Effector memory CD4-positive, alpha-beta T cell (primary cell): ENCODE measurements around the gene LMNA.
"Not testable (repeated sequence)": the region's sequence is repeated elsewhere in the genome, so short reads cannot be mapped to it uniquely, and the experiment has no call there.

Source experiments
- DNase-seq, 3 donors: peaks; one replicate each; pipeline ENCODE4 v3.0.0-alpha.2; 2020
- H3K27ac ChIP-seq: 2 replicates; pipeline ENCODE4 v1.7.0; 2013; ENCODE audit warnings: mild to moderate bottlenecking, low read length, moderate library complexity; ENCODE audit not compliant: insufficient read depth, poor library complexity, severe bottlenecking
- H3K27me3 ChIP-seq: replicated peaks from 2 replicates; pipeline ENCODE4 v1.7.0; 2013; ENCODE audit warnings: mild to moderate bottlenecking, low read length; ENCODE audit not compliant: insufficient read depth, control insufficient read depth, poor library complexity, severe bottlenecking
- H3K36me3 ChIP-seq: 2 replicates; pipeline ENCODE4 v1.7.0; 2013; ENCODE audit warnings: mild to moderate bottlenecking, low read length, moderate library complexity; ENCODE audit not compliant: control insufficient read depth, insufficient read depth
- H3K4me1 ChIP-seq: 2 replicates; pipeline ENCODE4 v1.7.0; 2013; ENCODE audit warnings: low read length, mild to moderate bottlenecking; ENCODE audit not compliant: control insufficient read depth, insufficient read depth, poor library complexity, severe bottlenecking
- H3K4me3 ChIP-seq: 2 replicates; pipeline ENCODE4 v1.7.0; 2013; ENCODE audit warnings: low read length, low read depth, mild to moderate bottlenecking; ENCODE audit not compliant: insufficient read depth, poor library complexity, severe bottlenecking
- H3K9me3 ChIP-seq: 2 replicates; pipeline ENCODE4 v1.7.0; 2013; ENCODE audit warnings: mild to moderate bottlenecking, low read length, moderate library complexity; ENCODE audit not compliant: control insufficient read depth
- total RNA-seq, 3 donors: gene quantifications; one replicate each; lab custom pipeline; 2026; lab: John Stamatoyannopoulos, UW

LMNA gene
- 1,398 to 2,255 (median 1,411) reads per million in 3 donors for total RNA-seq

DNA sequence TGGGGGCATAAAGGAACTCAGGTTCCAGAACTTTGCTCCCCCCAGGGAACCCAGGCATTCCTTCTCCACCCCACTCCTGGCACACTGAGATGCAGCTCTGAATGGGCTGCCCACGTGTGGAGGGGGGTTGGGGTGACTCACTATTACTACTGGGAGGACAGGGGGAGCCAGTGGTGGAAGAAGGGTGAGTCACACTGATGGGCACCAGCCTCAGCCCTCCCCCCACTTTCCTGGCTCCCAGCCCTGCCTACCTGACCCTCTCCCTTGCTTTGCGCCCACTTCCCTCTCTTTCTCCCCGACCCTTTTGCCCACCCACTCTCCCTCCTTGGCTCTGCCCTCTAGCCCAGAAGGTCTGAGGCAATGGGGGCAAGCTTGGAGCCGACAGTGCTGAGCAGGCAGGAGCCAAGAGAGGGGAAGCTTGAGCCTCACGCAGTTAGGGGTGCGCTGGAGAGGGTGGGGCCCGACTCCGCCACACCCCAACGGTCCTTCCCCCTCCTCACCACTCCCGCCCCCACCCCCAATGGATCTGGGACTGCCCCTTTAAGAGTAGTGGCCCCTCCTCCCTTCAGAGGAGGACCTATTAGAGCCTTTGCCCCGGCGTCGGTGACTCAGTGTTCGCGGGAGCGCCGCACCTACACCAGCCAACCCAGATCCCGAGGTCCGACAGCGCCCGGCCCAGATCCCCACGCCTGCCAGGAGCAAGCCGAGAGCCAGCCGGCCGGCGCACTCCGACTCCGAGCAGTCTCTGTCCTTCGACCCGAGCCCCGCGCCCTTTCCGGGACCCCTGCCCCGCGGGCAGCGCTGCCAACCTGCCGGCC, at the start of gene LMNA:
TSS of gene LMNA (plus strand) at position 611 of the 818 bp plus-strand sequence. CDS start 208 bp downstream, outside the sequence.
- no peaks in the 10 kb centered on the region for H3K27me3 ChIP-seq
- H3K4me3 ChIP-seq: peak within 1 kb of the TSS; percentile 100
- peak; percentile 79 to 82 (median 81) for DNase-seq
- peaks cover 20% of the 10 kb centered on the region for H3K4me1 ChIP-seq
- H3K9me3 ChIP-seq: no peaks in the 10 kb centered on the region
- H3K36me3 ChIP-seq: peaks cover 2% of the 10 kb centered on the region
- H3K27ac ChIP-seq: peak within 1 kb of the TSS; percentile 91

DNA sequence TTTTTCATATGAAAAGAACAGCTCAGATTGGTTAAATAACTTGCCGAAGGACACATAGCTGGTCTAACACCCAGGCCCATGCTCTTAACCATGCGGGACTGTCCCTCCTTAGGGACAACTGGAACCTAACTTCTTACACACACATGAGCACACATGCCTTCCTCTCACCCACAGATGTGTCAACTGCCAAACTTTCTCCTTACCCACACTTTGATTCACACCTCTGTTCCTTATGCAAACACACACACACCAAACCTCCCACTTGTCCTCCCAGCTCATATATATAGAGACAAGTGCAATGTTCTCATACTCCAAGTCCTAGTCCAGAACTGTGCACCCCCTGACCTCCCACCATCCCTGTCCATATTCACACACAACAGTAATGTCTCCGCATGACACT, 49.3 kb upstream of the LMNA start:
- DNase-seq: no peak
- no peak overlapping the region for H3K27ac ChIP-seq
- no peaks in the 10 kb centered on the region for H3K36me3 ChIP-seq
- no peak overlapping the region for H3K4me3 ChIP-seq
- no peaks in the 10 kb centered on the region for H3K27me3 ChIP-seq
- no peaks in the 10 kb centered on the region for H3K9me3 ChIP-seq
- H3K4me1 ChIP-seq: no peaks in the 10 kb centered on the region

DNA sequence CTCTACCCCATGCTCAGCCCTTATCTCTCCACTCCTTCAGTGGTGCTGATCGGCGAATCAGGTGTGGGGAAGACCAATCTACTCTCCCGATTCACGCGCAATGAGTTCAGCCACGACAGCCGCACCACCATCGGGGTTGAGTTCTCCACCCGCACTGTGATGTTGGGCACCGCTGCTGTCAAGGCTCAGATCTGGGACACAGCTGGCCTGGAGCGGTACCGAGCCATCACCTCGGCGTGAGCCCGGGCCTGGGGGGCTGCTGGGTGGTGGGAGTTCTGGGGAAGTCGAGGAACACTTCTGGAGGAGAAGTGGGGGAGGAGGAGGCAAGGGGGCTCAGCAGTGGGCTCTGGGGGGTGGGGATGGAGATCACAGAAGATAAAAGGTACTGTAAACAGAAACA, 48.6 kb upstream of the LMNA start:
- DNase-seq: no peak
- H3K4me1 ChIP-seq: no peaks in the 10 kb centered on the region
- H3K27ac ChIP-seq: no peak overlapping the region
- H3K27me3 ChIP-seq: no peaks in the 10 kb centered on the region
- H3K9me3 ChIP-seq: no peaks in the 10 kb centered on the region
- H3K4me3 ChIP-seq: no peak overlapping the region
- H3K36me3 ChIP-seq: no peaks in the 10 kb centered on the region

DNA sequence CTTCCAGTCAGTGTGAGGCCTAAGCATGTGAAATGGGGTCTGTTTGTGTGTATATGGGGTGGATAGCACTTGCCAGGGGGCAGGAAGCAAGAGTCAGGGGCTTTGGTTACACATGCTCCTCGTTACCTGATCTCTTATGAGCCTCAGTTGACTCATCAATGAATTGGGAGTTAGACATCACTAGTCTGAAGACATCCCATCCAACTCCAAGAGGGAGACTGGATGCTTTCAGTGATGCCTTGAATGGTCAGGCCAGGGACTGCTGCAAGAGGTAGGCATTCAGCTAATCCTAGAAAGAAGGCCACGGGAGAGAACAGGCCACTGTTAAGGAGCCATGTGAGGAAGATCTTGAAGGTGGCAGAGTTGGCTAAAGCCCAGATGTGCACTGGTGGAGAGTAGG, 47.2 kb upstream of the LMNA start:
- no peak overlapping the region for H3K4me3 ChIP-seq
- H3K36me3 ChIP-seq: no peaks in the 10 kb centered on the region
- DNase-seq: no peak
- H3K27me3 ChIP-seq: no peaks in the 10 kb centered on the region
- H3K27ac ChIP-seq: no peak overlapping the region
- no peaks in the 10 kb centered on the region for H3K4me1 ChIP-seq
- H3K9me3 ChIP-seq: no peaks in the 10 kb centered on the region

DNA sequence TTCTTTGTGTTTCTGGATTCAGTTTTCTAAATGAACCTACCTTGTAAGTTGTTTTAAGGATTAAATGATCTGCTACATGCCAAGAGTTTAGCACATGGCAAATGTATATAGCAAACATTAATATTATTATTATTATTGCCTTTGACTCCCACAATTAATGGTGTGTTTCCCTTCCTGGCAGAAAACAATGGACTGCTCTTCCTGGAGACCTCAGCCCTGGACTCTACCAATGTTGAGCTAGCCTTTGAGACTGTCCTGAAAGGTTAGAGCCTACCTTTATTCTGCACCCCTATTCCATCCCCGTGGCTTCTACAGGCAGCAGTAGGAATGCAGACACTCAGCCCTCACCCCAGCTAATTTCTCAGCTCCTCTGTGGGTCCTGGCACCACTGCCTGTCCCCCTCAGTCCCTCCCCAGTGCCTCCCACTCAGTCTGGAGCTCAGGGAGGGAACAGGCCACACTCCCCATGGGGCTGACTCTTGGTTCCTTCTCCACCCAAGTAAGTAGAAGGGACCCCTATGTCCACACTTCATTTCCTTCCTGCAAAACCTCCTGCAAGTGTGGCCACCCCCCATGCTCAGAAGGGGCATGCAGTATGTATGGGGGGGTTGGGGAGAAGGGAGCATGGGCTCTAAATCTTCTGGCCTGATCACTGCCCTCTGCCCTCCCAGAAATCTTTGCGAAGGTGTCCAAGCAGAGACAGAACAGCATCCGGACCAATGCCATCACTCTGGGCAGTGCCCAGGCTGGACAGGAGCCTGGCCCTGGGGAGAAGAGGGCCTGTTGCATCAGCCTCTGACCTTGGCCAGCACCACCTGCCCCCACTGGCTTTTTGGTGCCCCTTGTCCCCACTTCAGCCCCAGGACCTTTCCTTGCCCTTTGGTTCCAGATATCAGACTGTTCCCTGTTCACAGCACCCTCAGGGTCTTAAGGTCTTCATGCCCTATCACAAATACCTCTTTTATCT, 44.7 kb upstream of the LMNA start:
- Histone ChIP-seq H3K27ac (no peak overlapping the region), H3K36me3 (no peaks in the 10 kb centered on the region), H3K9me3 (no peaks in the 10 kb centered on the region), H3K27me3 (no peaks in the 10 kb centered on the region), H3K4me3 (no peak overlapping the region), H3K4me1 (no peaks in the 10 kb centered on the region)
- no peak for DNase-seq

DNA sequence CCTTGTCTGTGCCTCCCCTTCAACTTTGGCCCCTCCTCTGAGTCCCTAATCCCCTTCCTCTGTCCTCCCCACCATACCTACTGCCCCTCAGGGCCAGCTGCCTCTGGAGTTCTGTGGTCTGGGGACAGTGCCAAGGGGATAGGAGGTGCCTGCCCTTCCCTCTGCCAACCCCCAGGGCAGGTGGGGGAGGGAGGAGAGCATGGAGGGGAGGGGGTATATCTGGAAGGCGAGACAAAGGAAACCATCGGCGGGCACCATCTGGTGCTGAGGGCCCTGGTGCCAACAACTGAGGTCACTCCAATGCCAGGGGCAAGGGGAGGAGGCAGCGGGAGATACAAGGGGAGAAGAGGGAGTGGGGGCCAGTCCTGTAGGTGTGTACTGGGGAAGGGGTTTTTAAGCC, 44.0 kb upstream of the LMNA start:
- Histone ChIP-seq H3K4me3 (no peak overlapping the region), H3K9me3 (no peaks in the 10 kb centered on the region), H3K4me1 (no peaks in the 10 kb centered on the region), H3K27ac (no peak overlapping the region), H3K36me3 (no peaks in the 10 kb centered on the region), H3K27me3 (no peaks in the 10 kb centered on the region)
- DNase-seq: no peak

DNA sequence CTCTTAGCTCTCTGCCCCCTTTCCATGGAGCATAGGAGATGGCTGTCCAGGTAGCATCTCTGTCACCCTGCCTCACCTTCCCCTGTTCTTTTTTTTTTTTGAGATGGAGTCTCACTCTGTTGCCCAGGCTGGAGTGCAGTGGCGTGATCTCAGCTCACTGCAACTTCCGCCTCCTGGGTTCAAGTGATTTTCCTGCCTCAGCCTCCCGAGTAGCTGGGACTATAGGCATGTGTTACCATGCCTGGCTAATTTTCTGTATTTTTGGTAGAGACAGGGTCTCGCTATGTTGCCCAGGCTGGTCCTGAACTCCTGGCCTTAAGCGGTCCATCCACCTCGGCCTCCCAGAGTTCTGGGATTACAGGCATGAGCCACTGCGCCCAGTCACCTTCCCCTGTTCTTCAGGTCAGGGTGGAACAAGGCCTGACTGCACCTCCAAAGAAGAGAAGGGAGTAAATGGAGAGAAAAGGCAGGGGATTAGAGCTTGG, 43.1 kb upstream of the LMNA start:
- not testable (repeated sequence) for H3K4me1 ChIP-seq, H3K27ac ChIP-seq, H3K27me3 ChIP-seq, DNase-seq, H3K9me3 ChIP-seq, H3K4me3 ChIP-seq, H3K36me3 ChIP-seq

DNA sequence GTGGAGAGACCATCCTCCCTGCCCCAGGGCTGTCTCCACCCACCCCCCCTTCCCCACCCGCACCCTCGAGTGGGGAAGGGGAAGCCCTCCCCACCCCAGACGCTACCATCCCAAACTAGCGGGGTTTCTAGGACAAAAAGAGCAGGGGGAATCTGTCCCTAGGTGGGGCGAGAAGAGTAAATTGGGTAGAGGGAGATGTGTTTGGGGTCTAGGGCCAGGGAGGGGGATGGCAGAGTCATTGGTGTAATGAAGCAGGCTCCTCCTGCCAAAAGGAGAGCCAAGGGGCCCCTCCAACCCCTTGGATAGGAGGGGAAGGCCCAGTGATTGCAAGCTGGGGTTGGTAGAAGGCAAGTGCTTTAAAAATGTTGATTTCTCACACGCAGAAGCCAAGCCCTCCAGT, 42.3 kb upstream of the LMNA start:
- Histone ChIP-seq H3K9me3 (no peaks in the 10 kb centered on the region), H3K27ac (no peak overlapping the region), H3K36me3 (no peaks in the 10 kb centered on the region), H3K4me3 (no peak overlapping the region), H3K4me1 (no peaks in the 10 kb centered on the region), H3K27me3 (no peaks in the 10 kb centered on the region)
- no peak for DNase-seq

DNA sequence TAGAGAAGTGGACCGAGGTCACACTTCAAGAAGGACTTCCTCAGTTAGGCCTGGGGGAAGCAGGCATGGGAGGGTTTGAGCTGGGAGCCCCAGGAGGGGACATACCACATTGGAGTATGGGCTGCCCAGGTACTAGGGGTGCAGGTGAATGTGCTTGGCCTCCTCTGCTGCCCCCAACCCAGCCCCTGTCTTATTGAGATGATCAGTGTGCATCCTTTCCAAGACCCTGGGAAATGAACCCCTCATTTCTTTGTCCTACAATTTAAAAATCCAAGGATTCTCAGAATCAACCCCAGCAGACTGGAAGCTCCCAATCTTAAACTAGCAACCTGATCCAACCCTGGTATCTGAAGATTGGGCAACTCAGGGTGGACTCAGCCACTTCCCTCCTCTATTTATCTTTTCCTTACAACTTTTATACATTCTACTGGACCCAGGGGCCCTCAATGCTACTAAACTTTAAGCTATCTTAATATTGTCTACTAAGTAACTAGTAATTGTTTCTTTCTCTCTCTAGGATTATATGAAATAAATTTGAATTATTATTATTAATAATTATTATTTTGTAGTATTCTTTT, 41.3 kb upstream of the LMNA start:
- Histone ChIP-seq H3K4me3 (no peak overlapping the region), H3K4me1 (no peaks in the 10 kb centered on the region), H3K9me3 (no peaks in the 10 kb centered on the region), H3K27me3 (no peaks in the 10 kb centered on the region), H3K36me3 (no peaks in the 10 kb centered on the region), H3K27ac (no peak overlapping the region)
- DNase-seq: no peak
